HS-27A (cell line): ENCODE data around the gene EIF3CL.
"Not testable (repeated sequence)": the region's sequence is repeated elsewhere in the genome, so short reads cannot be mapped to it uniquely, and the experiment has no call there.

Experiments used
- DNase-seq: peaks from one replicate; pipeline ENCODE4 v3.0.0-alpha.2; 2012; ENCODE audit warnings: low read depth, missing footprints

The EIF3CL gene

DNA sequence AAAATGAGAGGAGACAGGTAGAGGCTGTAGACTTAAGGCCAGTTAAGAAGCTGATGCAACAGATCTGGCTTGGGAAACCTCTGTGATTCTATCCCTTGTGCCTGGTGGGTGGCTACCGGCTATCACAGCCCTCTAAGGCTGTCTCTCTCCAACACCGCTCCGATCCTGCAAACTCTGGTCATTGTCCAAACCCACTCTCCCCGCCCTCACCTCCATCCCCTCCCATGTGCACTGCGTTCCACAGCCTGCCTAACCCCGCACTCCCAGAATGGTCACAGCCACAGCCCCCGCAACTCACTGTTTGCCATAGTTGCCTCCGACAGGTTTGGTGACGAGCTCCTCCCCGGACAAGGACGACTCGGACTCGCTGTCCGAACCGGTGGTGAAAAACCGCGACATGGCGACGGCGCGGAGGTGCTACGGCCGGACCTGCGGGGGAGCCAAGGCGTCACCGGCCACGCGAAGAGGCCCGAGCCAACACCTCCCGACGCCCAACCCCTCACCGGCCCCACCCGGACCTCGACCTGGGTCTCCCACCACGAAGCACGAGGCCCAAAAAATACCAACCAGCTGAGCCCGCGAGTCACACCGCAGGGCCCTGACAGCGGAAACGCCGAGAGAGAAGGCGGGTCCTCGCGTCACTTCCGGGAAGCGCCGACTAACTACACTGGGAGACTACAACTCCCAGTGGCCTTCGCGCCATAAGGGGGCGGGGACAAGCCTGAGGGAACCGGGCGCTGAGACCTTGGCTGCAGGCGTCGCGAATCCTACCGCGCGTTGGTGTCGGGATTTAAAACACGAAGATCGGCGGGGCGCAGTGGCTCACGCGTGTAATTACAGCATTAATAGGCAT, at the start of gene EIF3CL:
Gene EIF3CL (minus strand): TSS at position 622 of the 853 bp plus-strand sequence. CDS start 223 bp downstream, at position 399.
- DNase-seq: not testable (repeated sequence)

DNA sequence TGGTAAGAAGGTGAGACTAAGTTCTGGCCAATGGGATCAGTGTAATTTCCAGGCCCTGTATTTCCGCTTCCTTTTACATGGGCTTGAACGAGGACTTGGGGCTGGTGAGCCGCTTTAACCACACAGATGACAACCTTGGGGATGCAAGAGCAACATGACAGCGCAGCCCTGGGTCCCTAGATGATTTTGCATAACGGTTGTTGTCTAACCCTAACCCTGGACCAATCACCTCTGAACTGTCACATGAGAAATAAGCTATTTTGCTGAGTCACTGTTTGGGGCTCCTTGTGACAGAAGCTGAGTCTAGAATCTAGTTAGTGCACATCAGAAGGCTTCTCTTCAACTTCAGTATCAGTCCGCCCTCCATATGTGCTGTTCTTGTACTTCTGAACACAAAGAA, 43.4 kb upstream of the EIF3CL start:
- not testable (repeated sequence) for DNase-seq

DNA sequence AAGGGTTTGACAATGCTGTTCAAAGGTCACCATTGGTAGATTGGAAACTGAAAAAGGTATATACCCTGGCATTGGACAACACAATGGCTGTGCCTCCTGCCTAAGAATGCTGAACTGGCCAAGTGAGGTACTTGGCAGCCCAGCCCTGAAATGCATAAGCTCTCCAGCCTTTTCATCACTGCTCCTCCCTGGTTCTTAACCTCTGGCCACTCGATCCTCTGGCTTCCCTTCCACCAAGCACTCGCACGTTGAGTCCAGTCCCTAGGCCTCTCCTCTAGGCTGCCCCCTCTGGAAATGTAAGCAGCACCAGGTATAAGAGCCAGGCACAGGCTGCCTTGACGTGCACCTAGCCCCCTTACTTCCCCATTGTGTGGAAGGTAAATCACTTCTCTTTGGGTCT, 42.7 kb upstream of the EIF3CL start:
- not testable (repeated sequence) for DNase-seq

DNA sequence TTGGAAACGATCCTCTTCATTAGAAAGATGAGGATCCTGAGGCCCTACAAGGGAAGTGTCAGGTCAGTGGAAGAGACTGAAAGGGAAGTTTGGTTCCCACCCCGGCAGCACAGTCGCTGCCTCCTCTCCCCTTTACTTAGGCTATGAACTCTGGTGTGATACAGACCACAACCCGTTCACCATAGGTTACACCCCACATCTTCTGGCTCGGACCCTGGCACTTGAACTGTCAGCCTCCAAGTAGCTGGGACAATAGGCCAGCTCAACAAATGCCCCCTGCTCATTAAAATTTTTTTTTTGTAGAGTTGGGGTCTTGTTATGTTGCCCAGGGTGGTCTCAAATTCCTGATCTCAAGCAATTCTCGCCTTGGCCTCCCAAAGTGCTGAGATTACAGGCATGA, 40.3 kb upstream of the EIF3CL start:
- DNase-seq: not testable (repeated sequence)

DNA sequence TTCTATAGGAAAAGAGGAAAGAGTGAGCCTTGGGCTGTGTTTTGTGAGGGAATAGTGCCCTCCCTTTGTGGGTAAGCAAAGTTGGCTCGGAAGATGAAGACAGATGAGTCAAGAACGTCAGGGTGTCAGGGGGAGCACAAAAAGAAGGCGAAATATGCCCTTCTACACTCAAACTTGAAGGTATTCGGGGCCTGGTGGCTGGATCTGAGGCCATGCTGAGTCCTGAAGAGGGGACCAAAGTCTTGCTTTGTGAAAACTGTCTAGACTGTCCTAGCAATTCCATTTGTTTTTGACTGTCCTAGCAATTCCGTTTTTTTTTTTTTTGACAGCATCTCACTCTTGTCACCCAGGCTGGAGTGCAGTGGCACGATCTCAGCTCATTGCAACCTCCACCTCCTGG, 35.3 kb upstream of the EIF3CL start:
- not testable (repeated sequence) for DNase-seq

- not testable (repeated sequence) for DNase-seq
These were observed 31.7 kb upstream of the EIF3CL start for GRCh38 chr16:28435340-28435739.

- not testable (repeated sequence) for DNase-seq
These were observed 22.5 kb upstream of the EIF3CL start for GRCh38 chr16:28426060-28426680.

GRCh38 chr16:28421071-28421750, 17.6 kb upstream of the EIF3CL start:
- DNase-seq: not testable (repeated sequence)

DNA sequence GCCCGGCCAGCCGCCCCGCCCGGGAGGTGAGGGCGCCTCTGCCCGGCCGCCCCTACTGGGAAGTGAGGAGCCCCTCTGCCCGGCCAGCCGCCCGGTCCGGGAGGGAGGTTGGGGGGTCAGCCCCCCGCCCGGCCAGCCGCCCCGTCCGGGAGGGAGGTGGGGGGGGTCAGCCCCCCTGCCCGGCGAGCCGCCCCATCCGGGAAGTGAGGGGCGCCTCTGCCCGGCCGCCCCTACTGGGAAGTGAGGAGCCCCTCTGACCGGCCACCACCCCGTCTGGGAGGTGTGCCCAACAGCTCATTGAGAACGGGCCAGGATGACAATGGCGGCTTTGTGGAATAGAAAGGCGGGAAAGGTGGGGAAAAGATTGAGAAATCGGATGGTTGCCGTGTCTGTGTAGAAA, 13.4 kb upstream of the EIF3CL start:
- not testable (repeated sequence) for DNase-seq

DNA sequence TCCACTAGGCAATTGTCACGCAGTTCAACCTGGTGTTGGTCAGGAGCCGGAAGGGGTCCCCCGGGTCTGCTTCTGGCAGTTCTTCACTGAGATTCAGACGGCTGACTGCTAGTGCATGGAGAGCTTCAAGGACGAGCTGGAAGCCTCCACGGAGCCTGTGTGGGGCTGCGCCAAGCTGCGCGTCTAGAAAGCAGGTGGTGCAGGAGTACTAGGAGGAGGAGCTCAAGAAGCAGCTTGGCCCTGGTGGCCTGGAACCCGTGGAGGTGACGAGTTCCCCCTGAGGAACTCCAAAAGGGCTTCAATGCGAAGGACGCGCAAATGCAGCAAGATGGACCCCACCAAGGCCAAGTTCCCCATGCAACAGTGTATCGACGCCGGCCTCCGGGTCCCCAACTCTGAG, 10.9 kb upstream of the EIF3CL start:
- not testable (repeated sequence) for DNase-seq

- not testable (repeated sequence) for DNase-seq
These were observed 9.9 kb upstream of the EIF3CL start for GRCh38 chr16:28413585-28413984.

DNA sequence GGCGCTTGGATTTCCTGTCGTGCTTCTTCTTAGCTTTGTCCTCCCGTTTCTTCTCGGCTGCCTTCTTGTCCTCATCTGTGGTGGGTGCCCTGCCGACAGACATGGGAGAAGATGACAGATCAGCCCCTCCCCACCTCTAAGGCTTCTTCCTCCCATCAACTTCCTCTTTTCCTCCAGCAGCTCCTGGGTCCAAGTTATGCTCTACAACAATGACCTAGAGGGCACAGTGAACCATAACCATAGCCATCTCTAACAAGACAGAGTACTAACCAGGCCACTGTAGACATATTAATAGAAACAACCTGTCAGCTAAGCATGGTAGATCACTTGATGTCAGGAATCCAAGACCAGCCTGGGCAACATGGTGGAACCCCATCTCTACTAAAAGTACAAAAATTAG, 11.6 kb downstream of the EIF3CL start:
- DNase-seq: not testable (repeated sequence)

DNA sequence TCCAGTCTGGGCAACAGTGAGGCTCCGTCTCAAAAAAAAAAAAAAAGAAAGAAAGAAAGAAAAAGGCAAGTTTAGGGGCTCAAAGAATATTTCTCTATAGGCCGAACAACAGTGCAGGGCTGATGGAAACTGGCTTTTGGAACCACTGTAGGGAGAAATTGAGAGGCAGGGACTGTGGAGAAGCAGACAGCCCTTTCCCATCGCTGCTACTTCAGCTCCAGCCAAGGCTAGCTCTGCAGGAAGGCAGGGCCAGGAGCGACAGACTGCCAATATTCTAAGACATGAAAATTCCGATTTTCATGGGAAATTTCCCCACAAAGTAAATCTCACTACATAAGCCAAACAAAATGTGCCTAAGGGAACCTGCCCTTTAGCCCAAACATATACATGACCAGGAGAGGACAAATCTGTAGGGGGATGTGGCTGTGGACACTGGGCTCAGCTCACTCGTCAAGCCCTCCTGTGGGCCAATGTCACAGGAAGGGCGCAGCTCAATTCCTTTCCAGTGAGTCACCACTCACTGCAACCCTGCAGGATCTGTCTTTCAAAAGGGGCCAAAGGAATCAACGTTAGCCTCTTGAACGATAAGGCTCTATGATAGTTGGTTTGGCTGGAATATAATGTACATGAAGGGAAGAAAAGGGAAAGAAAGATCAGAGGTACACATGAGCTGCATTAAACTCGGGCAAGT, 21.3 kb downstream of the EIF3CL start:
- DNase-seq: not testable (repeated sequence)

GRCh38 chr16:28377822-28378221, 25.8 kb downstream of the EIF3CL start:
- DNase-seq: not testable (repeated sequence)

GRCh38 chr16:28377108-28377625, 26.5 kb downstream of the EIF3CL start:
- not testable (repeated sequence) for DNase-seq

- not testable (repeated sequence) for DNase-seq
These were observed 28.5 kb downstream of the EIF3CL start for GRCh38 chr16:28375115-28375514.

DNA sequence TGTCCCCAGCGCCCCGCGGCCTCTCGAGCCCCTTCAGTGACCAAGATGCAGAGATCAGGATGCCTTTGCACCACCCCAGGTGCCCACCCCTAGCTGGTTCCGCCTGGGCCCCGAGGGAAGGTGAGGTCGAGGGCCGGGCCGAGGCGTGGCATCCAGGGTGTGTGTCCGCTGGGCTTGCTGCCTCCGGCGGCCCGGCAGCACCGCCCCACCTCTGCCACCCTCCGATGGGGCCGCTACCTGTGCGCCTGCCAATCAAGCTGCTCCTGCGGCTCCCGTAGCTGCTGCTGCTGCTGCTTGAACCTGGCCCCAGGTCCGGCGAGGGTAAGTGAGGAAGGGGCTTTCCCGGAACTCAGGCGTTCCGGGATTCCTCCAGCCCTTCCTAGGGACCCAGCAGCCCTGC, 29.4 kb downstream of the EIF3CL start:
- not testable (repeated sequence) for DNase-seq

DNA sequence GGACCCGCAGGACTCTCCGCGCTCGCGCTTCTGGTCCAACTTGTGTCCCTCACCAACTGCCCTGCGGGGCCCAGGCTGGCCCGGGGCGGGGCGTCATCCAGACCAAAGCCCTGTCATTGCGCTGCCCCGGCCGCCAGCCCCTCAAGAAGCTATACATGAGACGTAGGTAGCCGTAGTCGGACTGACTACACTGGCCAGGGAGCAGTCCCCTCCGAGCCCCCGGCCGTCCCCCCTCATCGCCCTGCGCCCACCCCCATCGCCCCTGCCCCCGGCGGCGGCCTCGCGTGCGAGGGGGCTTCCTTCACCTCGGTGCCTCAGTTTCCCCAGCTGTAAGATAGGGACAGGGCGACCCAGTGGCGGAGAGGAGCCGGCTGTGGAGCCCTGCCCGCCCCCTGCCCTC, 35.7 kb downstream of the EIF3CL start:
- not testable (repeated sequence) for DNase-seq

GRCh38 chr16:28364268-28365173, 39.1 kb downstream of the EIF3CL start:
- DNase-seq: not testable (repeated sequence)

GRCh38 chr16:28363408-28363807, 40.2 kb downstream of the EIF3CL start, which contains the start of gene NPIPB6:
NPIPB6 (minus strand) TSS chr16:28363508; CDS start chr16:28362822, 686 bp downstream.
- DNase-seq: not testable (repeated sequence)
